Measurements from ENCODE around the gene C1orf226.
"Not testable (repeated sequence)": the region's sequence is repeated elsewhere in the genome, so short reads cannot be mapped to it uniquely, and the experiment has no call there.

The C1orf226 gene

GRCh38 chr1:162432977-162433713, 51.6 kb downstream of the C1orf226 start:
- H3K9me3 Mint-ChIP-seq; DNase-seq (ENCODE audit: low spot score in 2 of 2); H3K4me3 Mint-ChIP-seq; H3K4me1 Mint-ChIP-seq; H3K27ac Mint-ChIP-seq; ATAC-seq; H3K36me3 Mint-ChIP-seq: not testable (repeated sequence)

Data from stimulated activated effector memory CD8-positive, alpha-beta T cell treated with anti-CD3 and anti-CD28 coated beads, Interleukin-12 subunit alpha, Interleukin-12 subunit beta, amount 100 ng/mL, for 72 hours (primary cell).